ENCODE measurements around the gene ERBB3. TPM values are rescaled to one million over a fixed set of nuclear protein-coding genes. Genes with fewer than 3 reads are reported as not detected.

The ERBB3 gene
- total and polyA plus RNA-seq, 2 of the 8 experiments (the other 6 are each of a cell fraction or from before 2014, with no cell fraction given), result 33.9 to 52.4 TPM

DNA sequence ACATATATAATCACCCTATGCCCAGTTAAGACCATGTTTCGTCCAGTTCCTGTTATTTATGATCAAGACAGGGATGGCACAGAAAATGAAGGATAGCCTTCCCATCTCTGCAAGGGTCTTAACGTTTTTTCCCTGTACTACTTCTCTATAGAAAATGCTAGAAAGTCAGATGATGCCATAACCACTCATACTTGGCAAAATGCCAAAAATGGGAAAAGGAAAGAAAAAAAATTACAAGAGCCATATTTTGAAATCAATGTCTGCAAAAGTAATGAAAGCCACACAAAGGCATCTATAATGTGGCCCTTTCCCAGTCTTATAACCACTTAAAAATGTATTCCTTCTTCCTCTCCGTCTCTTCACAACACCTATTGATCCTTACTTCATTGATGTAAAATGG, 70.6 kb downstream of the ERBB3 start:
- H2BK5ac ChIP-seq (ENCODE audit: low read depth, low read length), result no peak overlapping the region
- no peak overlapping the region for H2AK5ac ChIP-seq (ENCODE audit: low read depth, low read length)
- H3K18ac ChIP-seq (ENCODE audit: extremely low read depth, low read length), result no peak overlapping the region
- no peak overlapping the region for H2BK12ac ChIP-seq (ENCODE audit: low read depth, low read length)
- H3K4me2 ChIP-seq (ENCODE audit: insufficient read depth in 1 of 2, low read depth in 2 of 2, low read length in 2 of 2), result no peak overlapping the region
- H3K56ac ChIP-seq (replicated peaks; ENCODE audit: insufficient read length, low read depth, low read length), result no peak overlapping the region
- no peaks in the 10 kb centered on the region for H3K79me1 ChIP-seq (ENCODE audit: low read depth, low read length)
- no peak overlapping the region for H3K4ac ChIP-seq (replicated peaks; ENCODE audit: insufficient read length, low read depth, low read length)
- TF ChIP-seq ASH2L (IDR thresholded peaks at IDR 0.05; ENCODE audit: low read length) (no peak), CHD1 (IDR thresholded peaks at IDR 0.05; ENCODE audit: low read depth, low read length) (no peak)
- H3K9me3 ChIP-seq (ENCODE audit: insufficient read depth in 2 of 2, low read depth in 1 of 2, low read length in 1 of 2), result no peaks in the 10 kb centered on the region
- ChIA-PET CTCF (ENCODE audit: partially characterized antibody) (interaction anchor here (0.6 to 3.9 kb wide), 9 partner anchors 9 to 1069 kb away, joined by 3 to 22 read pairs (median 5); partner anchors contain the start of genes ERBB3, ESYT1 and ZC3H10), POLR2A (ENCODE audit: partially characterized antibody) (interaction anchor here (0.8 to 5.9 kb wide), 9 partner anchors 7 to 86 kb away, joined by 3 to 43 read pairs (median 7); partner anchors contain the start of genes ESYT1, RPL41 and ZC3H10)
- H4K91ac ChIP-seq (replicated peaks; ENCODE audit: insufficient read length, low read length), result no peak overlapping the region
- H2AFZ ChIP-seq (ENCODE audit: low read length), result no peak overlapping the region
- H4K5ac ChIP-seq (ENCODE audit: insufficient read length, low read depth, low read length), result no peak overlapping the region
- no peak overlapping the region for H2BK20ac ChIP-seq (ENCODE audit: low read length)
- no peak overlapping the region for H3K4me3 ChIP-seq (ENCODE audit: extremely low read depth in 1 of 4, insufficient read depth in 2 of 4, low read depth in 3 of 4, low read length in 4 of 4)
- no peak for FAIRE-seq
- no peaks in the 10 kb centered on the region for H4K20me1 ChIP-seq (replicated peaks in 1 of 2; ENCODE audit: control insufficient read depth in 1 of 2, insufficient read depth in 2 of 2, low read length in 2 of 2)
- peaks cover 0 to 10% (median 8%) of the 10 kb centered on the region in 4 experiments; a peak in 5 of 7 replicates for H3K4me1 ChIP-seq (replicated peaks in 1 of 4; ENCODE audit: control insufficient read depth in 3 of 4, insufficient read depth in 4 of 4, low read length in 3 of 4)
- H3K14ac ChIP-seq (ENCODE audit: insufficient read length), result no peak overlapping the region
- no peak overlapping the region for H4K8ac ChIP-seq (ENCODE audit: extremely low read depth, insufficient read depth, low read length)
- peaks cover 0 to 6% of the 10 kb centered on the region in 2 experiments; a peak in 1 of 4 replicates for H3K79me2 ChIP-seq (ENCODE audit: control insufficient read depth in 1 of 2, insufficient read depth in 2 of 2, low read length in 2 of 2)
- H3K9ac ChIP-seq (replicated peaks in 1 of 4; ENCODE audit: extremely low read depth in 1 of 4, low read depth in 3 of 4, low read length in 3 of 4), result no peak overlapping the region
- H3K23me2 ChIP-seq (ENCODE audit: low read depth, low read length), result peaks cover 5% of the 10 kb centered on the region
- H3K27me3 ChIP-seq (replicated peaks in 1 of 4; ENCODE audit: control insufficient read depth in 3 of 4, extremely low read depth in 1 of 4, insufficient read depth in 3 of 4, low read length in 3 of 4), result no peaks in the 10 kb centered on the region; a peak in 1 of 7 replicates
- H3K23ac ChIP-seq (ENCODE audit: insufficient read length), result no peak overlapping the region
- no peak overlapping the region for H3K27ac ChIP-seq (ENCODE audit: low read depth, low read length)
- peaks cover under 1 to 9% (median 2%) of the 10 kb centered on the region in 4 experiments; a peak in 6 of 8 replicates for H3K36me3 ChIP-seq (ENCODE audit: control insufficient read depth in 2 of 4, insufficient read depth in 4 of 4, low read length in 3 of 4)
- no peak for DNase-seq (ENCODE audit: low read depth in 1 of 2, low spot score in 2 of 2)
- H2BK120ac ChIP-seq (replicated peaks; ENCODE audit: low read depth, low read length), result no peak overlapping the region
- WGBS, 2 experiments (ENCODE audit: extremely low coverage in 1 of 2, insufficient coverage in 1 of 2, insufficient read length in 1 of 2, insufficient replicate concordance in 2 of 2, low coverage in 1 of 2, low lambda C conversion rate in 2 of 2, missing lambda C conversion rate in 1 of 2), result 85% methylated on average over 3 of the region's 3 CpGs; no CpG with 5 or more reads in 1 of the 2 experiments
- no peak overlapping the region for H2BK15ac ChIP-seq (ENCODE audit: low read length)

Data from H1 (cell line).